Activated CD4-positive, alpha-beta T cell treated with anti-CD3 and anti-CD28 coated beads, Interleukin-2, amount 10 ng/mL, durations not matched to agents 24 days and 14 days (primary cell): ENCODE measurements around the gene EXOC3L2. TPM values are rescaled to one million over a fixed set of nuclear protein-coding genes. Genes with fewer than 3 reads are reported as not detected.

Experiments
- DNase-seq: peaks from one replicate; pipeline ENCODE4 v3.0.0; 2022
- H3K27ac Mint-ChIP-seq: one replicate; pipeline ENCODE4 v1.8.0; 2022; ENCODE audit warnings: mild to moderate bottlenecking, mixed read lengths
- H3K27me3 Mint-ChIP-seq: one replicate; pipeline ENCODE4 v1.8.0; 2022; ENCODE audit warnings: mixed read lengths
- H3K36me3 Mint-ChIP-seq: one replicate; pipeline ENCODE4 v1.8.0; 2022; ENCODE audit warnings: low read depth, mild to moderate bottlenecking, mixed read lengths
- H3K4me1 Mint-ChIP-seq: one replicate; pipeline ENCODE4 v1.8.0; 2021; ENCODE audit warnings: mixed read lengths
- H3K4me3 Mint-ChIP-seq: one replicate; pipeline ENCODE4 v1.8.0; 2022; ENCODE audit warnings: mild to moderate bottlenecking, moderate library complexity, mixed read lengths
- H3K9me3 Mint-ChIP-seq: one replicate; pipeline ENCODE4 v1.8.0; 2021; ENCODE audit warnings: mixed read lengths
- intact Hi-C: fragments of 100-400 bp; cut with micrococcal nuclease; formaldehyde crosslinking; loops from one replicate; pipeline ENCODE4 v1.15.1; 2023
- total RNA-seq: library from RNA; stranded (reverse); gene quantifications from 2 replicates; pipeline ENCODE4 v1.2.3, GENCODE V29; 2022

The EXOC3L2 gene
- total RNA-seq, result not detected in 2 replicates

DNA sequence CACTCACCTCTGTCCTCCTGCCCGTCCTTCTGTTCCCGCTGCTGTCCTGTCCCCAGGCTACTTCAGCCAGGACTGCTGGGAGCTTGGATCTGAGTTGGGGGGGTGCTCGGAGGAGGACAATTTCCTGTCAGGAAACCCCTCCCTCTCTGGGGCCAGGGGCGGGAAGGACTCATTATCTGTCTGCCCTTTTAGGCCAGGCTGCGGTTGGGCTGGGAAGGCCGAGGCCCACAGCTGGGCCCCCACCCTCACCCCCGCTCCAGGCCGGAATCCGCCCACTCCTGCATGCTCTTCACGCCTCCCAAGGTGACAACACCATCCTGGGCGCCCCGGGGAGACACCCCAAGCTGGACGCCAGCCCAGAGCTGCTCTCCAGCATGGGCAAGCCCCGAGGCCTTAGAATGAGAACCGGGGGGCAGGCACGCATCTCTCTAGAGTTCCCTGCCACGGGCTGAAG is at the start of gene EXOC3L2:
Gene EXOC3L2 (minus strand): TSS at position 74 of the 454 bp plus-strand sequence. CDS start 6,362 bp downstream, outside the sequence.
- H3K27ac Mint-ChIP-seq, result no peak within 1 kb of the TSS

DNA sequence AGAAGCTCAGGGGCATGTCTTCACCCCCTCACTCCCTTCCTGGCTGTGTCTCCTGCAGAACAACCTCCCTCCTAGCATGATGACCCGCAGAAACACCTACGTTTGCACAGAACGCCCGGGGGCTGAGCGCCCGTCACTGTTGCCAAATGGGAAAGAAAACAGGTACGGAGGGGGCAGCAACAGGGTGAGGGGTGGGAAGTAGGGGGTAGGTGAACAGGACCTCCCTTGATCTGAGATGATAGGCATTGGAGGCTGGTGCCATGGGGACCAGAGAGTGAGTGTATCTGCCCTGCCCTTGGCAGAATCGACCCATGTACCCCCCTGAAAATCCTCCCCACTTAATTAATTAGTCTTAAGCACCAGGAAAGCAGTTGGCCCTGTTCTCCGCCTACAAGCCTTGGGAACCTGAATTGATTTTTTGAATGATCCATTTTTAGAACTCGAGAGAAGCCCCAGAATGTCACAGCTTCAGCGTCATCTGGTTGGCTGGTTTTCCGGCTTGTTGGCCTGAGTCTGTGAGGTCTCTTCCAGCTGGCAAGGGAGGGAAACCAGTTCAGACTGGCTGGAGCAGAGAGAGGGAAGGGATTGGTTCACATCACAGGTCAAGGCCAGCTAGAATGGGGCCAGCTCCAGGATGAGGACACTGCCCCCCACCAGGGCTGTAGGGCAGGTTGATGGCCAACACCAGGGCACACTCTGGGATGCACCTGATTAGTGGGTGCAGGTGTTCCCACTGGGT is 49.3 kb upstream of the EXOC3L2 start:
- Mint-ChIP-seq H3K27ac (no peak overlapping the region), H3K4me3 (no peak overlapping the region), H3K36me3 (peaks cover 13% of the 10 kb centered on the region), H3K9me3 (no peaks in the 10 kb centered on the region), H3K27me3 (no peaks in the 10 kb centered on the region), H3K4me1 (peaks cover 6% of the 10 kb centered on the region)
- no peak for DNase-seq
- intact Hi-C loops, result no loop called here

More for the DNA sequence above, at the start of gene EXOC3L2:
- DNase-seq, result no peak
- Mint-ChIP-seq H3K27me3 (peaks cover 13% of the 10 kb centered on the region), H3K4me1 (no peaks in the 10 kb centered on the region), H3K4me3 (no peak within 1 kb of the TSS), H3K9me3 (no peaks in the 10 kb centered on the region), H3K36me3 (no peaks in the 10 kb centered on the region)
- intact Hi-C loops, result no loop called here

DNA sequence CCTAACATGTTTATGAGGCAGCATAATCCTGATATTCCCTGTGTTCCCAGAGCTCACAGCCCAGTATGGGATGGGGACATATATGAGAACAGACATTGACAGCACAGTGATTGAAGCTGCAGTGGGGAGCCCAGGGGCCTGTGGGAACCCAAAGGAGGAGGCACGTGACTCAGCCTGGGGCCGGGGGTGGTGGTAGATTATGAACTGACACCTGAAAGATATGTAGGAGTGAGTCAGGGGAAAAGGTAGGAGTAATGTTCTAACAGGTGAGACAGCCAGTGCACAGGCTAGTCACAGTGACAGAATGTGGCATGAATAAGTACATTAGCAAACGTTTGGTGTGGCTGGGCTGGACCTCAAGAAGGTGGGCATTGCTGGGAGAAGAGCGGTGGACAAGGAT is 48.5 kb upstream of the EXOC3L2 start:
- Mint-ChIP-seq H3K4me1 (peaks cover 6% of the 10 kb centered on the region), H3K4me3 (no peak overlapping the region), H3K9me3 (no peaks in the 10 kb centered on the region), H3K27ac (no peak overlapping the region), H3K36me3 (peaks cover 13% of the 10 kb centered on the region), H3K27me3 (no peaks in the 10 kb centered on the region)
- DNase-seq, result no peak
- intact Hi-C loops, result no loop called here

DNA sequence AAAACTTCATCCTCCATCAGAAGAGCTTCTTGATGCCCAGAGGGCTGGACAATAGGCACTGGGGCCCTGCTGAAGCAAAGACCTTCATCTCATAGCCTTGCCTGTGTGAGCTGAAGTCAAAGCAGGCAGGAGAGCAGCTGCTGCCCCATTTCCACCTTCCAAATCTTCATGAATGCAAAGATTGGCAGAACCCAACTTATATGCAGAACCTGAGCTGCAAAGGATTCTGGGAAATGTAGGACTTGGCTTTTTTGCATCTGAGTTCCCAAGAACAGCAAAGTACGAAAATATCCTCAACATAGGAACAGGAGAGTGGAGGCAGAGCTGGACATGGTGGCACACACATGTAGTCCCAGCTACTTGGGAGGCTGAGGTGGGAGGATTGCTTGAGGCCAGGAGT is 46.6 kb upstream of the EXOC3L2 start:
- H3K36me3 Mint-ChIP-seq, result peaks cover 14% of the 10 kb centered on the region
- peaks cover 6% of the 10 kb centered on the region for H3K4me1 Mint-ChIP-seq
- DNase-seq, result no peak
- no peak overlapping the region for H3K27ac Mint-ChIP-seq
- intact Hi-C loops, result no loop called here
- no peaks in the 10 kb centered on the region for H3K27me3 Mint-ChIP-seq
- no peaks in the 10 kb centered on the region for H3K9me3 Mint-ChIP-seq
- no peak overlapping the region for H3K4me3 Mint-ChIP-seq

DNA sequence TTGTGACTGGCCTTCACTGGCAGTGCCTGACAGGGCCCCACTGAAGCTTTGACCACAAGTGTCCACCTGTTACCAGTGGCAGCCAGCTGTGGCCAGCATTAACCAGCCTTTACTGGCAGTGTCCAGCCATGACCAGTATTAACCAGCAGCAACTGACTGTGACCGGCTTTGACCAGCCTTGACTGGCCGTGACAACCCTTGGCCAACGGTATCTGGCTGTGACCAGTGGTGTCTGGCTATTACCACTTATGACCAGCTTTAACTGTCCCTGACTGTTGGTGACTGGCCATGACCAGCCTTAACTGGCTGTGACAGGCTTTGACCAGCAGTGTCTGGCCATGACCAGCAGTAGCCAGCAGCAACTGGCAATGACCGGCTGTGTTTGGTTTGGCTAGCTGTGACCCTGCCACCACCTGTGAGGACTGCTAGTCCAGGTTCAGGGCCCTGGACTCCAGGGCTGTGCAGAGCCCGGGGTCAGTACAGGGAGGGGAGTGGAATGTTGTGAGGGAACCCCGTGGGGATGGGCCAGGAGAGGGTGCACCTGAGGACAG is 45.2 kb upstream of the EXOC3L2 start:
- H3K27me3 Mint-ChIP-seq, result no peaks in the 10 kb centered on the region
- H3K4me3 Mint-ChIP-seq, result no peak overlapping the region
- H3K27ac Mint-ChIP-seq, result no peak overlapping the region

DNA sequence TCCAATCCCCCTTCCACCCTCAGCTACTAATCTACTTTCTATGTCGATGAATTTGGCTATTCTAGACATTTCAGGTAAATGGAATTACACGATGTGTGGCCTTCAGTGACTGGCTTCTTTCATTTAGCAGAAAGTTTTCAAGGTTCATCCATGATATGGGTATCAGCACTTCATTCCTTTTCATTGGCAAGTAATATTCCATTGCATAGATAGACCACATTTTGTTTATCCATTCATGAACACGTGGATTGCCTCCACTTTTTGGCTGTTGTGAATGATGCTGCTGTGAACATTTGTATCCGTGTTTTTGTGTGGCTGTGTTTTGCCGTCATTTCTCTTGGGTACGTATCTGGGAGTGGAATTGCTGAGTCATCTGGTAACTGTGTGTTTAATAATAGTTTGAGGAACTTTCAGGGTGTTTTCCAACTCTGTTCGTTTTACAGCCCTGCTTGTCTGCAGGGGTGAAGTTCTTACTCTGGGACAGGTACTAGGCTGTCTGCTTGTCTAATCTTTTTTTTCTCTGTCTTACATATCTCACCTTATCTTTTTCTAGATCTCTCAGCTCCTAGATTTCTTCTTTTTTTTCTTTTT is 38.3 kb upstream of the EXOC3L2 start:
- Mint-ChIP-seq H3K4me3 (no peak overlapping the region), H3K9me3 (peaks cover 6% of the 10 kb centered on the region), H3K36me3 (peaks cover 22% of the 10 kb centered on the region), H3K27me3 (no peaks in the 10 kb centered on the region), H3K27ac (no peak overlapping the region), H3K4me1 (peaks cover 2% of the 10 kb centered on the region)
- intact Hi-C loops, result no loop called here
- DNase-seq, result no peak

More for the DNA sequence above, 45.2 kb upstream of the EXOC3L2 start:
- Mint-ChIP-seq H3K4me1 (peaks cover 6% of the 10 kb centered on the region), H3K36me3 (peaks cover 16% of the 10 kb centered on the region), H3K9me3 (no peaks in the 10 kb centered on the region)
- intact Hi-C loops, result no loop called here
- no peak for DNase-seq

DNA sequence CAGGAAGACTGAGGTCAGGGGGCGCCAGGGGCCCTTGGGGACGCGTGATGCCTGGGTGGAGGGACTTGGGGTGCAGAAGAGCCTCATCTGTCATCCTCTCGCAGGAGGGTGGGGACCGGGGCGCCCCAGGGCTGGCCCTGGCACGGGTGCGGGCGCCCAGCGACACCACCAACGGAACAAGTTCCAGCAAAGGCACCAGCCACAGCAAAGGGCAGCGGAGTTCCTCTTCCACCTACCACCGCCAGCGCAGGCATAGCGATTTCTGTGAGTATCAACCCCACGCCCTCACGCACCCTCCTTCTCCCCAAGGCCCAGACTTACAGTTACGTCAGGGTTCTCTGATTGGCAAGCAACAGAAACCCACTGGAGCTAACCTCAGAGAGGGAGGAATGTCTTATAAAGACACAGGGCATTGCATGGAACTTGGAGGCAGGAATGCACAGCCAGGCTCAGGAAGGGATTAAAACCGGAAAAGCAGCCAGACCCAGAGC is 35.3 kb upstream of the EXOC3L2 start:
- peaks cover 21% of the 10 kb centered on the region for H3K36me3 Mint-ChIP-seq
- DNase-seq, result no peak
- H3K4me3 Mint-ChIP-seq, result no peak overlapping the region

DNA sequence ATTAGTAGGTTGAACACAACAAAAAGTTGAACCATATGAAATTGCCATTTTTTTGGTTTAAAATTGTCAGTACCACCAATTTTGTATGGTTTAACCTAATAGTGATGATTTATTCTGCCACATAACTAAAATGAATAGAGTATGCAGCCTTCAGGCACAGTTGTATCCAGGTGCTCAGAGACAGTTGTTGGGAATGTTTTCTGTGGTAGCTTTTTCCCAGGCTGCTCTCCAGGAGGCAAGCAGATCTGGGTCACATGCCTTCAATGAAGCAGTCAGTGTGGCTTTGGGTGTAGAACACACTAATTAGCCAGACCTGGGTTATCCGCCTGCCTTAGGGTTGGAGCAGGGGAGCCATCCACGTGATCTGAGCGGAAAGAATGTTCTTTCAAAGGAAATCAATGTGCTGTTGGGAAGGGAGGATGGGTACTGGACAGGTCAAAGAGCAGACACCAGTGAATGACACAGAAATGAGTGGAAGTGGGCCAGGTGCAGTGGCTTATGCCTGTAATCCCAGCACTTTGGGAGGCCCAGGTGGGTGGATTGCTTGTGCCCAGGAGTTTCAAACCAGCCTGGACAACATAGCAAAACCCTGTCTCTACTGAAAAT is 34.5 kb upstream of the EXOC3L2 start:
- Mint-ChIP-seq H3K27me3 (no peaks in the 10 kb centered on the region), H3K27ac (no peak overlapping the region), H3K4me1 (peaks cover 2% of the 10 kb centered on the region), H3K36me3 (peaks cover 20% of the 10 kb centered on the region), H3K9me3 (peaks cover 6% of the 10 kb centered on the region), H3K4me3 (no peak overlapping the region)
- no peak for DNase-seq
- intact Hi-C loops, result no loop called here

More for the DNA sequence above, 35.3 kb upstream of the EXOC3L2 start:
- intact Hi-C loops, result no loop called here
- no peak overlapping the region for H3K27ac Mint-ChIP-seq
- H3K4me1 Mint-ChIP-seq, result peaks cover 2% of the 10 kb centered on the region
- H3K9me3 Mint-ChIP-seq, result peaks cover 6% of the 10 kb centered on the region
- no peaks in the 10 kb centered on the region for H3K27me3 Mint-ChIP-seq

DNA sequence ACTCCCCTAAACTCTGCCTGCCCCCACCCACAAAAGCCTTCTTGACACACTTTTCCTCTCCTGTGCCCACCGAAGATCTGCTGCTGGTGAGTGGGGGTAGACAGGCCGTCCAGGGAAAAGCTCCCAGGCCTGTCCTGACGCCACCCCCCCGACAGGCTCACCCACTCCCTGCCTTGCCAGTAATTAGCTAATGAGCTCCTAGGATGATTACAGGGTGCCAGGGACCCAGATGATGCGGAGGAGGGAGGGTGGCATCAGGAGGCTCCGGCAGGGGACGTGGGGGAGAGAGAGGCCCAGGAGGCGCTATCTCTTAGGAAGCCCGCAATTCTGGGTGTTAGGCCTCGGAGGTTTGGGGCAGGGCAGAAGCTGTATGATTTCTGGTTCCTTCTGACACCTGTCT is 32.9 kb upstream of the EXOC3L2 start:
- no peak overlapping the region for H3K4me3 Mint-ChIP-seq
- H3K9me3 Mint-ChIP-seq, result no peaks in the 10 kb centered on the region
- H3K4me1 Mint-ChIP-seq, result no peaks in the 10 kb centered on the region
- DNase-seq, result no peak
- intact Hi-C loops, result no loop called here
- H3K27me3 Mint-ChIP-seq, result no peaks in the 10 kb centered on the region
- H3K36me3 Mint-ChIP-seq, result peaks cover 20% of the 10 kb centered on the region
- H3K27ac Mint-ChIP-seq, result no peak overlapping the region

DNA sequence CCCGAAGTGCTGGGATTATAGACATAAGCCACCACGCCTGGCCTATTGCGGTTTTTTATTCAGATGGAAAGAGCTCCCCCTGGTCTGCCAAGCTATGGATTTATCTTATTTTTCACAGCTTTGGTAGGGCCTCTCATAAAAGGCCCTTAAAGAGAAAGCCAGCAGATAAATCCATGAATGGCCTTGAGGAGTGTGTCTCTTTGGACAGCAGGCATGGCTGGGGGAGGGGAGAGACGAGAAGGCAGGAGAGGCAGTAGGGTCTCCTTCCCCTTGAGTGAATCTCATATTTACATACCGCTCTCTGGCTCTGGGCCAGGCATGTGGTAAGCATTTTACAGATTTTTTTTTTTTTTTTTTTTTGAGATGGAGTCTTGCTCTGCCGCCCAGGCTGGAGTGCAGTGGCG is 31.1 kb upstream of the EXOC3L2 start:
- Mint-ChIP-seq H3K9me3 (no peaks in the 10 kb centered on the region), H3K4me1 (no peaks in the 10 kb centered on the region), H3K4me3 (no peak overlapping the region), H3K36me3 (peaks cover 23% of the 10 kb centered on the region), H3K27me3 (no peaks in the 10 kb centered on the region), H3K27ac (no peak overlapping the region)
- intact Hi-C loops, result no loop called here
- no peak for DNase-seq

DNA sequence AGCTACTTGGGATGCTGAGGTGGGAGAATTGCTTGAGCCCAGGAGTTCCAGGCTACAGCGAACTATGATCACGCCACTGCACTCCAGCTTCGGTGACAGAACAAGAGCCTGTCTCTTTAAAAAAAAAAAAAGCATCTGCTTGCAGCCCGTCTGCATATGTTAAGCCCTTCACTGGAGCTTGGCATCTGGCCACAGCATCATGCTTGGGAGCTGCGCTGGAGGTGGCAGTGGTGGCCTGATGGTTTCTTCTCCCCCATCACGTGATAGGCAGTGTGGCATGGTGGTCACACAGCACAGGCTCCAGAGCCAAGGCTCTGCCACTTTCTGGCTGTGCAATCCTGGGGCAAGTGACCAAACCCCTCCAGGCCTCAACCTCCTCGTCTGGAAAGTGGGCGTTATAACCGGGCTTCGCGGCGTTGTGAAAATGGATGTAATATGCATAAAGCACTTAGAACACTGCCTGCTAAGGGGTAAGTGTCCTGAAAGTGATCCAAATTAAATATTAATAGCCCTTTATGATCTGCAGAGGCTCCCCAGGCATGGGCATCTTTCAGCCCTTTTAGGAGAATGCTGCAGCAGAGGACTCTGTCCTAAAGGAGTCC is 30.3 kb upstream of the EXOC3L2 start:
- Mint-ChIP-seq H3K27ac (no peak overlapping the region), H3K9me3 (no peaks in the 10 kb centered on the region), H3K4me3 (no peak overlapping the region), H3K27me3 (no peaks in the 10 kb centered on the region), H3K36me3 (peaks cover 23% of the 10 kb centered on the region), H3K4me1 (no peaks in the 10 kb centered on the region)
- intact Hi-C loops, result no loop called here
- DNase-seq, result no peak

DNA sequence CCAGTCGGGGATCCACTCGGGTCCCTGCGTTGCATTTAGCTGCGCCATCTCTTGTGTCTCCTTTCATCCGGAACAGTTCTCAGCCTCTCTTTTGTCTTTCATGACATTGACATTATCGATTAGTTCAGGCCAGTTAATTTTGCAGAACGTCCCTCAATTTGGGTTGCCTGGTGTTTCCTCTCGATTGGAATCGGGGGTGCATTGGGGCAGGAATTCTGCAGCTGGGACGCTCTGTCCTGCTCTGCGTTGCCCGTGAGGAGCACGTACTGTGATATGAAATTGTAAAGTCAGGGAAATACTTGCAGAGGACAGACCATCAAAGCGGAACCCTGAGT is 28.3 kb upstream of the EXOC3L2 start:
- Mint-ChIP-seq H3K9me3 (no peaks in the 10 kb centered on the region), H3K4me3 (no peak overlapping the region), H3K4me1 (no peaks in the 10 kb centered on the region), H3K27me3 (no peaks in the 10 kb centered on the region), H3K27ac (no peak overlapping the region), H3K36me3 (peaks cover 22% of the 10 kb centered on the region)
- DNase-seq, result no peak
- intact Hi-C loops, result no loop called here

DNA sequence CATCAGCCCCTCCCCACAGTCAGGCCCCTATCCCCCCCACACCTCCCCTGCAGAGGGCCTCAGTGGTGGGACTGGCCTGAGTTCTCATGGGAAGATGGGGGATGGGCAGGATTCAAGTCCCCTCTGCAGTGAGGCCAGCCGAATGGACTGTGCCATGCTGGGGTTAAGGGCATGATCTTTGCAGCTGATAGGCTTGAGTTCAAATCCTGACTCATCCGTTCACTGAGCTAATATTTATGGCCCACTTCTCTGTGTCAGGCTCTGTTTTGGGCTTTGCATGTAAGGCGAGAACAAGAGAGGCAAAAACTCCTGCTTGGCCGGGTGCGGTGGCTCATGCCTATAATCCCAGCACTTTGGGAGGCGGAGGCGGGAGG is 26.5 kb upstream of the EXOC3L2 start:
- Mint-ChIP-seq H3K4me3 (no peak overlapping the region), H3K9me3 (no peaks in the 10 kb centered on the region), H3K27ac (no peak overlapping the region), H3K36me3 (peaks cover 19% of the 10 kb centered on the region), H3K4me1 (no peaks in the 10 kb centered on the region), H3K27me3 (no peaks in the 10 kb centered on the region)
- no peak for DNase-seq
- intact Hi-C loops, result no loop called here
